Activated naive CD4-positive, alpha-beta T cell treated with anti-CD3 and anti-CD28 coated beads, Interleukin-2, amount 50 U/mL, for 72 hours (primary cell): Measurements from ENCODE around the gene TRAF3. TPM values are rescaled to one million over a fixed set of nuclear protein-coding genes. Genes with fewer than 3 reads are reported as not detected.
A peak's percentile ranks its signal among the peaks of the same experiment; 100 is the strongest.

Experiments used
- ATAC-seq, 2 donors: fragments of 150-1000 bp; cut with Tn5 transposase; 2 replicates each; pipeline ENCODE4 v1.10.0; 2021; ENCODE audit warnings: mild to moderate bottlenecking in 2 of 2, moderate library complexity in 2 of 2
- DNase-seq, 2 donors: peaks; one replicate each; pipeline ENCODE4 v3.0.0; 2021 to 2022; ENCODE audit warnings: low spot score in 2 of 2
- H3K27ac Mint-ChIP-seq, 2 donors: one replicate each; pipeline ENCODE4 v1.8.0; 2022; ENCODE audit warnings: mild to moderate bottlenecking in 2 of 2, mixed read lengths in 2 of 2
- H3K36me3 Mint-ChIP-seq, 2 donors: one replicate each; pipeline ENCODE4 v1.8.0; 2022; ENCODE audit warnings: mixed read lengths in 2 of 2
- H3K9me3 Mint-ChIP-seq, 2 donors: one replicate each; pipeline ENCODE4 v1.8.0; 2022; ENCODE audit warnings: mixed read lengths in 2 of 2
- total RNA-seq, 2 donors: library from RNA; stranded (reverse); gene quantifications; one replicate each; pipeline ENCODE4 v1.2.3, GENCODE V29; 2022

Gene TRAF3
- 10 to 100 TPM; 54.9 to 97.0 TPM for total RNA-seq

- peak; percentile 71 to 75 for ATAC-seq
- DNase-seq = peak; percentile 78 to 85
- Mint-ChIP-seq H3K27ac (peak within 1 kb of the TSS; percentile 91 to 96), H3K9me3 (no peaks in the 10 kb centered on the region), H3K36me3 (peaks cover 32 to 33% of the 10 kb centered on the region in 2 donors)
Measured at GRCh38 chr14:102776761-102777710, at the start of gene TRAF3. Gene TRAF3, plus strand, starts transcription at chr14:102777449. Its CDS starts 92,753 bp downstream, at chr14:102870202.

GRCh38 chr14:102728501-102728900 lies 48.7 kb upstream of the TRAF3 start:
- Mint-ChIP-seq H3K9me3 (no peaks in the 10 kb centered on the region), H3K36me3 (peaks cover 7 to 14% of the 10 kb centered on the region in 2 donors), H3K27ac (no peak overlapping the region)
- no peak for DNase-seq
- ATAC-seq = no peak

- Mint-ChIP-seq H3K27ac (no peak overlapping the region), H3K9me3 (no peaks in the 10 kb centered on the region), H3K36me3 (peaks cover 7 to 14% of the 10 kb centered on the region in 2 donors)
- ATAC-seq (no peak), DNase-seq (no peak)
Measured at GRCh38 chr14:102729268-102729667, 48.0 kb upstream of the TRAF3 start.

- Mint-ChIP-seq H3K27ac (no peak overlapping the region), H3K9me3 (no peaks in the 10 kb centered on the region), H3K36me3 (peaks cover 7 to 11% of the 10 kb centered on the region in 2 donors)
- DNase-seq (no peak), ATAC-seq (no peak)
Measured at GRCh38 chr14:102729825-102730224, 47.4 kb upstream of the TRAF3 start.

GRCh38 chr14:102731101-102731870 lies 46.0 kb upstream of the TRAF3 start:
- H3K36me3 Mint-ChIP-seq = peaks cover 6% of the 10 kb centered on the region in 2 donors
- H3K9me3 Mint-ChIP-seq = no peaks in the 10 kb centered on the region
- H3K27ac Mint-ChIP-seq = peak overlapping the region; percentile 65 to 76
- DNase-seq = no peak
- ATAC-seq = no peak

GRCh38 chr14:102731871-102732800 lies 45.1 kb upstream of the TRAF3 start:
- no peaks in the 10 kb centered on the region for H3K9me3 Mint-ChIP-seq
- no peak for DNase-seq
- ATAC-seq = no peak
- no peaks in the 10 kb centered on the region for H3K36me3 Mint-ChIP-seq
- peak overlapping the region in 1 of 2 donors; percentile 14 for H3K27ac Mint-ChIP-seq

GRCh38 chr14:102732924-102733323 lies 44.3 kb upstream of the TRAF3 start:
- no peak for DNase-seq
- H3K27ac Mint-ChIP-seq = peak overlapping the region in 1 of 2 donors; percentile 72
- H3K9me3 Mint-ChIP-seq = no peaks in the 10 kb centered on the region
- no peaks in the 10 kb centered on the region for H3K36me3 Mint-ChIP-seq
- no peak for ATAC-seq

- H3K36me3 Mint-ChIP-seq = no peaks in the 10 kb centered on the region
- H3K9me3 Mint-ChIP-seq = no peaks in the 10 kb centered on the region
- DNase-seq (no peak), ATAC-seq (no peak)
- peak overlapping the region in 1 of 2 donors; percentile 26 for H3K27ac Mint-ChIP-seq
Measured at GRCh38 chr14:102733326-102733725, 43.9 kb upstream of the TRAF3 start.

GRCh38 chr14:102734436-102734835 lies 42.8 kb upstream of the TRAF3 start:
- Mint-ChIP-seq H3K27ac (no peak overlapping the region), H3K9me3 (no peaks in the 10 kb centered on the region), H3K36me3 (peaks cover 0 to under 1% of the 10 kb centered on the region in 2 donors)
- no peak for DNase-seq
- ATAC-seq = no peak

GRCh38 chr14:102736956-102737355 lies 40.3 kb upstream of the TRAF3 start:
- Mint-ChIP-seq H3K9me3 (no peaks in the 10 kb centered on the region), H3K27ac (peak overlapping the region in 1 of 2 donors; percentile 35), H3K36me3 (peaks cover 0 to 9% of the 10 kb centered on the region in 2 donors)
- ATAC-seq (no peak), DNase-seq (no peak)

- peak overlapping the region; percentile 40 to 45 for H3K27ac Mint-ChIP-seq
- H3K36me3 Mint-ChIP-seq = peaks cover 0 to 11% of the 10 kb centered on the region in 2 donors
- ATAC-seq = no peak
- H3K9me3 Mint-ChIP-seq = no peaks in the 10 kb centered on the region
- DNase-seq = no peak
Measured at GRCh38 chr14:102737402-102738372, 39.6 kb upstream of the TRAF3 start.

GRCh38 chr14:102738373-102739189 lies 38.7 kb upstream of the TRAF3 start:
- Mint-ChIP-seq H3K36me3 (peaks cover 0 to 20% of the 10 kb centered on the region in 2 donors), H3K27ac (peak overlapping the region in 1 of 2 donors; percentile 45), H3K9me3 (no peaks in the 10 kb centered on the region)
- ATAC-seq (peak in 1 of 2 donors; percentile 14), DNase-seq (no peak)

GRCh38 chr14:102739190-102739469 lies 38.1 kb upstream of the TRAF3 start:
- no peak overlapping the region for H3K27ac Mint-ChIP-seq
- DNase-seq = no peak
- no peaks in the 10 kb centered on the region for H3K9me3 Mint-ChIP-seq
- H3K36me3 Mint-ChIP-seq = peaks cover 0 to 21% of the 10 kb centered on the region in 2 donors
- peak in 1 of 2 donors; percentile 13 for ATAC-seq

GRCh38 chr14:102746634-102747438 lies 30.4 kb upstream of the TRAF3 start:
- Mint-ChIP-seq H3K9me3 (no peaks in the 10 kb centered on the region), H3K27ac (no peak overlapping the region), H3K36me3 (peaks cover 0 to 13% of the 10 kb centered on the region in 2 donors)
- ATAC-seq (peak in 1 of 2 donors; percentile 34), DNase-seq (no peak)
